AG04449 (cell line): ENCODE results near the gene ADAMTSL1.

Source experiments
- CTCF ChIA-PET: fragments of 350-600 bp; formaldehyde crosslinking; extraction: SDS; loops from one replicate; lab custom pipeline; 2021; ENCODE audit warnings: antibody characterized with exemption; lab: Yijun Ruan, JAX
- POLR2A ChIA-PET: fragments of 400-600, 350-600 bp; formaldehyde crosslinking; extraction: SDS; loops from one replicate; lab custom pipeline; 2020; ENCODE audit warnings: antibody characterized with exemption, inconsistent platforms; lab: Yijun Ruan, JAX
- DNase-seq: peaks from one replicate; pipeline ENCODE4 v3.0.0-alpha.2; 2010; ENCODE audit warnings: low read depth, low spot score
- H3K4me3 ChIP-seq: 2 replicates; pipeline ENCODE4 v1.5.1; 2011; ENCODE audit warnings: low read depth, mild to moderate bottlenecking, control low read depth, low read length
- CTCF ChIP-seq: IDR thresholded peaks from one replicate; pipeline ENCODE4 v1.5.1; 2011; ENCODE audit warnings: mild to moderate bottlenecking, moderate library complexity, low read length, control low read depth, inconsistent platforms; ENCODE audit not compliant: insufficient read depth; ENCODE audit errors: missing control alignments

ADAMTSL1 gene

GRCh38 chr9:18718393-18718792 lies 244.4 kb downstream of the ADAMTSL1 start:
- no peak for DNase-seq
- CTCF ChIA-PET, result no interaction called here
- no peak for TF ChIP-seq CTCF
- POLR2A ChIA-PET, result no interaction called here
- H3K4me3 ChIP-seq, result no peak overlapping the region

- no peak overlapping the region for H3K4me3 ChIP-seq
- TF ChIP-seq CTCF, result no peak
- DNase-seq, result no peak
- POLR2A ChIA-PET, result no interaction called here
- CTCF ChIA-PET, result interaction anchor here (1.1 kb wide), 1 partner anchor 277 kb away, joined by 4 read pairs; no protein-coding TSS in a partner anchor
Measured at GRCh38 chr9:18718932-18719331, 245.0 kb downstream of the ADAMTSL1 start.

- no peak for TF ChIP-seq CTCF
- no peak overlapping the region for H3K4me3 ChIP-seq
- CTCF ChIA-PET, result interaction anchor here (1.2 kb wide), 1 partner anchor 278 kb away, joined by 3 read pairs; no protein-coding TSS in a partner anchor
- DNase-seq, result no peak
- POLR2A ChIA-PET, result no interaction called here
Measured at GRCh38 chr9:18720691-18721090, 246.7 kb downstream of the ADAMTSL1 start.

GRCh38 chr9:18721267-18721994 lies 247.5 kb downstream of the ADAMTSL1 start:
- POLR2A ChIA-PET, result no interaction called here
- DNase-seq, result no peak
- TF ChIP-seq CTCF, result no peak
- H3K4me3 ChIP-seq, result no peak overlapping the region
- CTCF ChIA-PET, result interaction anchor here (1.2 kb wide), 1 partner anchor 279 kb away, joined by 3 read pairs; no protein-coding TSS in a partner anchor

GRCh38 chr9:18721995-18722310 lies 248.0 kb downstream of the ADAMTSL1 start:
- no peak for DNase-seq
- no peak for TF ChIP-seq CTCF
- CTCF ChIA-PET, result no interaction called here
- POLR2A ChIA-PET, result no interaction called here
- no peak overlapping the region for H3K4me3 ChIP-seq

GRCh38 chr9:18722882-18723281 lies 248.9 kb downstream of the ADAMTSL1 start:
- no peak for DNase-seq
- ChIA-PET POLR2A (no interaction called here), CTCF (no interaction called here)
- H3K4me3 ChIP-seq, result no peak overlapping the region
- no peak for TF ChIP-seq CTCF
